Fibroblast of villous mesenchyme (primary cell): ENCODE results near the gene BCL7A. TPM values are rescaled to one million over a fixed set of nuclear protein-coding genes. Genes with fewer than 3 reads are reported as not detected.
"Not testable (repeated sequence)": the region's sequence is repeated elsewhere in the genome, so short reads cannot be mapped to it uniquely, and the experiment has no call there.

Experiments
- DNase-seq: peaks from one replicate; pipeline ENCODE4 v3.0.0-alpha.2; 2010; ENCODE audit warnings: low read depth
- H3K4me3 ChIP-seq: 2 replicates; pipeline ENCODE4 v1.5.1; 2011; ENCODE audit warnings: low read depth, mild to moderate bottlenecking, low read length
- CTCF ChIP-seq: IDR thresholded peaks from 2 replicates; pipeline ENCODE4 v1.5.1; 2012; ENCODE audit warnings: low read depth, mild to moderate bottlenecking, low read length; ENCODE audit not compliant: insufficient read depth
- total RNA-seq: library from RNA; depleted of rRNA; stranded (reverse); fragments of >200 nt; gene quantifications from 2 replicates; pipeline ENCODE4 v1.2.3, GENCODE V29; 2012

BCL7A gene
- total RNA-seq, 1 donor, result 3.9 TPM

- DNase-seq, result no peak
- no peak for TF ChIP-seq CTCF
- H3K4me3 ChIP-seq, result no peak overlapping the region
Measured at GRCh38 chr12:121981456-121981855, 40.2 kb upstream of the BCL7A start.

- TF ChIP-seq CTCF, result no peak
- DNase-seq, result no peak
Measured at GRCh38 chr12:121982950-121983349, 38.7 kb upstream of the BCL7A start.

GRCh38 chr12:121983536-121984210, 38.0 kb upstream of the BCL7A start:
- DNase-seq, result peak; percentile 13
- TF ChIP-seq CTCF, result no peak
- no peak overlapping the region for H3K4me3 ChIP-seq

More at GRCh38 chr12:121982950-121983349, 38.7 kb upstream of the BCL7A start:
- H3K4me3 ChIP-seq, result no peak overlapping the region

- TF ChIP-seq CTCF, result no peak
- H3K4me3 ChIP-seq, result no peak overlapping the region
- no peak for DNase-seq
Measured at GRCh38 chr12:121986489-121987245, 35.0 kb upstream of the BCL7A start.

- DNase-seq, H3K4me3 ChIP-seq: not testable (repeated sequence)
Measured at GRCh38 chr12:121988519-121988918, 33.2 kb upstream of the BCL7A start.

- TF ChIP-seq CTCF, result no peak
- no peak for DNase-seq
Measured at GRCh38 chr12:121989276-121990113, 32.2 kb upstream of the BCL7A start.

More at GRCh38 chr12:121989276-121990113, 32.2 kb upstream of the BCL7A start:
- H3K4me3 ChIP-seq, result no peak overlapping the region
